GM23248 (cell line): ENCODE results near the gene SCN4B. TPM values are rescaled to one million over a fixed set of nuclear protein-coding genes. Genes with fewer than 3 reads are reported as not detected.

Experiments used
- DNase-seq: peaks from one replicate; pipeline ENCODE4 v3.0.0-alpha.2; 2015
- H2AFZ ChIP-seq: fragments of 200-600 bp; sonication (generic); 2 replicates; pipeline ENCODE4 v1.6.1; 2016; ENCODE audit warnings: antibody characterized with exemption
- H3F3A ChIP-seq: fragments of 200-600 bp; sonication (generic); 2 replicates; pipeline ENCODE4 v1.6.1; 2016; ENCODE audit warnings: mild to moderate bottlenecking, antibody characterized with exemption, mixed run types; ENCODE audit not compliant: insufficient read depth
- H3K27ac ChIP-seq: fragments of 200-600 bp; sonication (generic); 2 replicates; pipeline ENCODE4 v1.5.1; 2016; ENCODE audit warnings: mild to moderate bottlenecking
- H3K27me3 ChIP-seq: fragments of 200-600 bp; sonication (generic); replicated peaks from 2 replicates; pipeline ENCODE4 v1.6.1; 2016; ENCODE audit warnings: mild to moderate bottlenecking; ENCODE audit not compliant: insufficient read depth
- H3K36me3 ChIP-seq: fragments of 200-600 bp; sonication (generic); 2 replicates; pipeline ENCODE4 v1.6.1; 2016; ENCODE audit warnings: low read depth, mild to moderate bottlenecking
- H3K4me1 ChIP-seq: fragments of 200-600 bp; sonication (generic); 2 replicates; pipeline ENCODE4 v1.6.1; 2016; ENCODE audit warnings: mild to moderate bottlenecking; ENCODE audit not compliant: insufficient read depth
- H3K4me2 ChIP-seq: fragments of 200-600 bp; sonication (generic); one replicate; pipeline ENCODE4 v1.6.1; 2016; ENCODE audit warnings: mild to moderate bottlenecking; ENCODE audit not compliant: unreplicated experiment
- H3K4me3 ChIP-seq: fragments of 200-600 bp; sonication (generic); 2 replicates; pipeline ENCODE4 v1.5.1; 2016; ENCODE audit warnings: mild to moderate bottlenecking
- H3K79me2 ChIP-seq: fragments of 200-600 bp; sonication (generic); 2 replicates; pipeline ENCODE4 v1.6.1; 2016; ENCODE audit warnings: mild to moderate bottlenecking; ENCODE audit not compliant: insufficient read depth
- H3K9ac ChIP-seq: fragments of 200-600 bp; sonication (generic); 2 replicates; pipeline ENCODE4 v1.6.1; 2016; ENCODE audit warnings: mild to moderate bottlenecking
- H3K9me2 ChIP-seq: fragments of 200-600 bp; sonication (generic); 2 replicates; pipeline ENCODE4 v1.6.1; 2016; ENCODE audit warnings: mixed run types, mild to moderate bottlenecking, moderate library complexity; ENCODE audit not compliant: insufficient read depth
- H3K9me3 ChIP-seq: fragments of 200-600 bp; sonication (generic); one replicate; pipeline ENCODE4 v1.6.1; 2017; ENCODE audit warnings: low read depth
- H4K20me1 ChIP-seq: fragments of 200-600 bp; sonication (generic); 2 replicates; pipeline ENCODE4 v1.6.0; 2016; ENCODE audit not compliant: insufficient read depth
- EZH2 ChIP-seq: fragments of 200-600 bp; sonication (generic); IDR thresholded peaks from 2 replicates; pipeline ENCODE4 v1.6.1; 2018; ENCODE audit warnings: antibody characterized with exemption, mild to moderate bottlenecking; ENCODE audit not compliant: insufficient read depth, poor library complexity, severe bottlenecking
- EZH2phosphoT487 ChIP-seq: fragments of 200-600 bp; sonication (generic); IDR thresholded peaks from 2 replicates; pipeline ENCODE4 v1.6.1; 2018; ENCODE audit warnings: antibody characterized with exemption, moderate library complexity, mild to moderate bottlenecking, low read depth; ENCODE audit not compliant: insufficient read depth
- WGBS, 2 experiments: methylation state at CpG; one replicate each; pipeline ENCODE4 v1.1.6; 2015 to 2017; ENCODE audit warnings: low lambda C conversion rate in 2 of 2, low coverage in 1 of 2; ENCODE audit errors: missing lambda C conversion rate in 2 of 2; 5-methylcytosine and 5-hydroxymethylcytosine counted together
- in situ Hi-C: fragments of 300-500 bp; cut with MboI; formaldehyde crosslinking; loops from 2 replicates; pipeline ENCODE4 v1.15.0; 2020
- polyA plus RNA-seq: library from polyadenylated mRNA; unstranded; fragments of >200 nt; fragmentation: Nextera tagmentation; extraction: Ambion mirVana; gene quantifications from 2 replicates; pipeline ENCODE4 v1.2.1, GENCODE V29; 2016
- total RNA-seq: library from RNA; depleted of rRNA; stranded (reverse); fragments of >200 nt; shearing (Covaris generic); gene quantifications from 2 replicates; pipeline ENCODE4 v1.2.3, GENCODE V29; 2014

SCN4B gene
- total and polyA plus RNA-seq, 2 experiments from 2014 or later: not detected

GRCh38 chr11:118136341-118136740 lies 16.3 kb downstream of the SCN4B start:
- no peak for DNase-seq
- Histone ChIP-seq H3K9ac (no peak overlapping the region), H3K4me2 (no peak overlapping the region), H3K9me3 (no peaks in the 10 kb centered on the region), H3K4me1 (no peaks in the 10 kb centered on the region), H3K36me3 (no peaks in the 10 kb centered on the region), H3K4me3 (no peak overlapping the region), H2AFZ (no peak overlapping the region), H3K27ac (no peak overlapping the region), H3F3A (no peaks in the 10 kb centered on the region), H3K27me3 (peaks cover 24% of the 10 kb centered on the region), H4K20me1 (no peaks in the 10 kb centered on the region), H3K9me2 (no peaks in the 10 kb centered on the region), H3K79me2 (no peaks in the 10 kb centered on the region)
- TF ChIP-seq EZH2 (no peak), EZH2phosphoT487 (no peak)
- in situ Hi-C loops: no loop called here
- WGBS, 2 experiments: 61 to 83% methylated on average over 2 of the region's 2 CpGs

GRCh38 chr11:118135796-118136165 lies 16.8 kb downstream of the SCN4B start:
- H3K79me2 ChIP-seq: no peaks in the 10 kb centered on the region
- no peak overlapping the region for H3K27ac ChIP-seq
- no peak overlapping the region for H3K4me3 ChIP-seq
- H4K20me1 ChIP-seq: no peaks in the 10 kb centered on the region
- no peak overlapping the region for H3K4me2 ChIP-seq
- WGBS, 2 experiments: 43 to 55% methylated on average over 4 to 5 of the region's 5 CpGs
- TF ChIP-seq EZH2 (no peak), EZH2phosphoT487 (no peak)
- H3K9ac ChIP-seq: no peak overlapping the region
- in situ Hi-C loops: no loop called here
- no peaks in the 10 kb centered on the region for H3K4me1 ChIP-seq
- no peaks in the 10 kb centered on the region for H3K36me3 ChIP-seq
- peaks cover 23% of the 10 kb centered on the region for H3K27me3 ChIP-seq
- no peaks in the 10 kb centered on the region for H3F3A ChIP-seq
- H3K9me3 ChIP-seq: no peaks in the 10 kb centered on the region
- DNase-seq: no peak
- H2AFZ ChIP-seq: no peak overlapping the region
- no peaks in the 10 kb centered on the region for H3K9me2 ChIP-seq

- Histone ChIP-seq H3K9me3 (no peaks in the 10 kb centered on the region), H3K4me1 (no peaks in the 10 kb centered on the region), H3K27me3 (peaks cover 18% of the 10 kb centered on the region), H3K27ac (no peak overlapping the region), H3K9me2 (no peaks in the 10 kb centered on the region), H3K36me3 (no peaks in the 10 kb centered on the region), H2AFZ (no peak overlapping the region), H3K79me2 (no peaks in the 10 kb centered on the region), H3K4me2 (no peak overlapping the region), H4K20me1 (no peaks in the 10 kb centered on the region), H3F3A (no peaks in the 10 kb centered on the region), H3K9ac (no peak overlapping the region), H3K4me3 (no peak overlapping the region)
- no peak for DNase-seq
- TF ChIP-seq EZH2phosphoT487 (no peak), EZH2 (no peak)
- WGBS, 2 experiments: 30 to 31% methylated on average over 7 of the region's 7 CpGs
- in situ Hi-C loops: no loop called here
Observed at GRCh38 chr11:118135051-118135795, 17.4 kb downstream of the SCN4B start.

GRCh38 chr11:118133816-118134215 lies 18.8 kb downstream of the SCN4B start:
- H3K9ac ChIP-seq: no peak overlapping the region
- TF ChIP-seq EZH2phosphoT487: no peak
- no peak for TF ChIP-seq EZH2
- peaks cover 7% of the 10 kb centered on the region; the same call in 1 of the 2 replicates for H3K27me3 ChIP-seq
- WGBS, 2 experiments: 47 to 48% methylated on average over 10 of the region's 10 CpGs
- no peak overlapping the region for H3K4me2 ChIP-seq
- no peaks in the 10 kb centered on the region for H3K79me2 ChIP-seq
- no peaks in the 10 kb centered on the region for H3F3A ChIP-seq
- no peaks in the 10 kb centered on the region for H3K9me3 ChIP-seq
- no peaks in the 10 kb centered on the region for H3K4me1 ChIP-seq
- H3K4me3 ChIP-seq: no peak overlapping the region
- H3K27ac ChIP-seq: no peak overlapping the region
- in situ Hi-C loops: no loop called here
- H3K36me3 ChIP-seq: no peaks in the 10 kb centered on the region
- no peaks in the 10 kb centered on the region for H3K9me2 ChIP-seq
- DNase-seq: no peak
- H2AFZ ChIP-seq: no peak overlapping the region
- H4K20me1 ChIP-seq: no peaks in the 10 kb centered on the region
